Spleen (tissue), 7 donors: ENCODE results near the gene SOX30.
A peak's percentile ranks its signal among the peaks of the same experiment; 100 is the strongest.

ENCODE experiments used
- POLR2A ChIP-seq, 3 donors: fragments of 450-650 bp; IDR thresholded peaks; one replicate each; pipeline ENCODE4 v1.5.1; 2017; ENCODE audit warnings: antibody characterized with exemption in 3 of 3, mild to moderate bottlenecking in 1 of 3
- POLR2AphosphoS5 ChIP-seq, 3 donors: sonication (generic); formaldehyde crosslinking; IDR thresholded peaks; one replicate each; pipeline ENCODE4 v1.5.1; 2017; ENCODE audit warnings: antibody characterized with exemption in 3 of 3
- TF ChIP-seq, protein P1 (sequence below), 11 experiments: fragments of 200-600 bp in 7 of 11; fragments of 450-650 bp in 4 of 11; sonication (generic) in 4 of 11; IDR thresholded peaks in 8 of 11; conservative IDR thresholded peaks in 3 of 11; 1 replicate in 7 of 11; 2 replicates in 4 of 11; pipeline versions ENCODE4 v1.4.0 to v1.8.0; 2016 to 2021; ENCODE audit warnings: antibody characterized with exemption in 11 of 11, inconsistent platforms in 4 of 11, mild to moderate bottlenecking in 1 of 11
- donor health status: DM: no; HTN: no; CAD: no; lungs with moderate emphysema.
- donor health status: DM: no; HTN: no; CAD: no.
- donor health status: DM: no; HTN: no; CAD: no.

GRCh38 chr5:157651623-157652376 lies 438 bp downstream of the SOX30 start:
- TF ChIP-seq, protein P1, sequence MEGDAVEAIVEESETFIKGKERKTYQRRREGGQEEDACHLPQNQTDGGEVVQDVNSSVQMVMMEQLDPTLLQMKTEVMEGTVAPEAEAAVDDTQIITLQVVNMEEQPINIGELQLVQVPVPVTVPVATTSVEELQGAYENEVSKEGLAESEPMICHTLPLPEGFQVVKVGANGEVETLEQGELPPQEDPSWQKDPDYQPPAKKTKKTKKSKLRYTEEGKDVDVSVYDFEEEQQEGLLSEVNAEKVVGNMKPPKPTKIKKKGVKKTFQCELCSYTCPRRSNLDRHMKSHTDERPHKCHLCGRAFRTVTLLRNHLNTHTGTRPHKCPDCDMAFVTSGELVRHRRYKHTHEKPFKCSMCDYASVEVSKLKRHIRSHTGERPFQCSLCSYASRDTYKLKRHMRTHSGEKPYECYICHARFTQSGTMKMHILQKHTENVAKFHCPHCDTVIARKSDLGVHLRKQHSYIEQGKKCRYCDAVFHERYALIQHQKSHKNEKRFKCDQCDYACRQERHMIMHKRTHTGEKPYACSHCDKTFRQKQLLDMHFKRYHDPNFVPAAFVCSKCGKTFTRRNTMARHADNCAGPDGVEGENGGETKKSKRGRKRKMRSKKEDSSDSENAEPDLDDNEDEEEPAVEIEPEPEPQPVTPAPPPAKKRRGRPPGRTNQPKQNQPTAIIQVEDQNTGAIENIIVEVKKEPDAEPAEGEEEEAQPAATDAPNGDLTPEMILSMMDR (IDR thresholded peaks at IDR 0.05 in 8 of 11, conservative IDR thresholded peaks at IDR 0.05 in 3 of 11), result peak in 10 of 11 experiments; percentile 30 to 67 (median 47)
- TF ChIP-seq POLR2A (IDR thresholded peaks at IDR 0.05) (no peak), POLR2AphosphoS5 (IDR thresholded peaks at IDR 0.05) (peak; percentile 72 to 86 (median 82))
